Measurements from ENCODE around the gene DMWD.
A peak's percentile ranks its signal among the peaks of the same experiment; 100 is the strongest.

Gene DMWD

DNA sequence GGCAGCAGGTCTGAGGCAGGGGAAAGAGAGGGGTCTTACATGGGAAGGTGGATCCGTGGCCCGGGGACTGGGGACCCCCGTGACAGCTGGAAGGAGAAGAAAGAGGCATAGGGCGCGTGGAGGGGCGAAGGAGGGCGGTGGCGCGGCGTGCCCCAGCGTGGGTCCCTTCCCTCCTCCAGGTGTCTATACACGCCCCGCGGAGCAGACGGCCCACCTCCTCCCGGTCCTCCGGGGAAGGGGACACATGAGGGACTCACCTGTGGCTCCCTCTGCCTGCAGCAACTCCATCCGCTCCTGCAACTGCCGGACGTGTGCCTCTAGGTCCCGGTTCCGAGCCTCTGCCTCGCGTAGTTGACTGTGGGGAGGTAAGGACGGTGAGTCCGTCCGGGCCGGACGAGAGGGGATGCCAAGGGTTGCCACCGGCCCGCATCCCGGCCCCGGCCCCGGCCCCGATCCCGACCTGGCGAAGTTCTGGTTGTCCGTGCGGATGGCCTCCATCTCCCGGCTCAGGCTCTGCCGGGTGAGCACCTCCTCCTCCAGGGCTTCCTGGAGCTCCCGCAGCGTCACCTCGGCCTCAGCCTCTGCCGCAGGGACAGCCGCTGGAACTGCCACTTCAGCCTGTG, 21.2 kb downstream of the DMWD start:
- TF ChIP-seq, protein P1, sequence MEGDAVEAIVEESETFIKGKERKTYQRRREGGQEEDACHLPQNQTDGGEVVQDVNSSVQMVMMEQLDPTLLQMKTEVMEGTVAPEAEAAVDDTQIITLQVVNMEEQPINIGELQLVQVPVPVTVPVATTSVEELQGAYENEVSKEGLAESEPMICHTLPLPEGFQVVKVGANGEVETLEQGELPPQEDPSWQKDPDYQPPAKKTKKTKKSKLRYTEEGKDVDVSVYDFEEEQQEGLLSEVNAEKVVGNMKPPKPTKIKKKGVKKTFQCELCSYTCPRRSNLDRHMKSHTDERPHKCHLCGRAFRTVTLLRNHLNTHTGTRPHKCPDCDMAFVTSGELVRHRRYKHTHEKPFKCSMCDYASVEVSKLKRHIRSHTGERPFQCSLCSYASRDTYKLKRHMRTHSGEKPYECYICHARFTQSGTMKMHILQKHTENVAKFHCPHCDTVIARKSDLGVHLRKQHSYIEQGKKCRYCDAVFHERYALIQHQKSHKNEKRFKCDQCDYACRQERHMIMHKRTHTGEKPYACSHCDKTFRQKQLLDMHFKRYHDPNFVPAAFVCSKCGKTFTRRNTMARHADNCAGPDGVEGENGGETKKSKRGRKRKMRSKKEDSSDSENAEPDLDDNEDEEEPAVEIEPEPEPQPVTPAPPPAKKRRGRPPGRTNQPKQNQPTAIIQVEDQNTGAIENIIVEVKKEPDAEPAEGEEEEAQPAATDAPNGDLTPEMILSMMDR (IDR thresholded peaks at IDR 0.05; ENCODE audit: extremely low read depth, insufficient read depth, missing control alignments): no peak
- in situ Hi-C loops (cut with MboI; ENCODE audit: low pct_unique_long_range_greater_than_20kb, low sequenced_read_pairs, unreplicated experiment): no loop called here
- no peak for DNase-seq (ENCODE audit: low spot score)

- peak; percentile 97 for DNase-seq (ENCODE audit: low spot score)
- TF ChIP-seq, protein P1 (IDR thresholded peaks at IDR 0.05; ENCODE audit: extremely low read depth, insufficient read depth, missing control alignments): peak; percentile 92
- in situ Hi-C loops (cut with MboI; ENCODE audit: low pct_unique_long_range_greater_than_20kb, low sequenced_read_pairs, unreplicated experiment): no loop called here
Observed at GRCh38 chr19:45770192-45771101, 22.2 kb downstream of the DMWD start.

DNA sequence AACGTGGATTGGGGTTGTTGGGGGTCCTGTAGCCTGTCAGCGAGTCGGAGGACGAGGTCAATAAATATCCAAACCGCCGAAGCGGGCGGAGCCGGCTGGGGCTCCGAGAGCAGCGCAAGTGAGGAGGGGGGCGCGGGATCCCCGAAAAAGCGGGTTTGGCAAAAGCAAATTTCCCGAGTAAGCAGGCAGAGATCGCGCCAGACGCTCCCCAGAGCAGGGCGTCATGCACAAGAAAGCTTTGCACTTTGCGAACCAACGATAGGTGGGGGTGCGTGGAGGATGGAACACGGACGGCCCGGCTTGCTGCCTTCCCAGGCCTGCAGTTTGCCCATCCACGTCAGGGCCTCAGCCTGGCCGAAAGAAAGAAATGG, 22.8 kb downstream of the DMWD start:
- TF ChIP-seq, protein P1 (IDR thresholded peaks at IDR 0.05; ENCODE audit: extremely low read depth, insufficient read depth, missing control alignments): no peak
- peak; percentile 62 for DNase-seq (ENCODE audit: low spot score)
- in situ Hi-C loops (cut with MboI; ENCODE audit: low pct_unique_long_range_greater_than_20kb, low sequenced_read_pairs, unreplicated experiment): no loop called here

- in situ Hi-C loops (cut with MboI; ENCODE audit: low pct_unique_long_range_greater_than_20kb, low sequenced_read_pairs, unreplicated experiment): no loop called here
- TF ChIP-seq, protein P1 (IDR thresholded peaks at IDR 0.05; ENCODE audit: extremely low read depth, insufficient read depth, missing control alignments): no peak
- DNase-seq (ENCODE audit: low spot score): peak; percentile 100
Observed at GRCh38 chr19:45768984-45769782, 23.5 kb downstream of the DMWD start, which contains the start of gene SIX5. SIX5 (minus strand) TSS chr19:45769252; CDS start chr19:45768844, 408 bp downstream.

DNA sequence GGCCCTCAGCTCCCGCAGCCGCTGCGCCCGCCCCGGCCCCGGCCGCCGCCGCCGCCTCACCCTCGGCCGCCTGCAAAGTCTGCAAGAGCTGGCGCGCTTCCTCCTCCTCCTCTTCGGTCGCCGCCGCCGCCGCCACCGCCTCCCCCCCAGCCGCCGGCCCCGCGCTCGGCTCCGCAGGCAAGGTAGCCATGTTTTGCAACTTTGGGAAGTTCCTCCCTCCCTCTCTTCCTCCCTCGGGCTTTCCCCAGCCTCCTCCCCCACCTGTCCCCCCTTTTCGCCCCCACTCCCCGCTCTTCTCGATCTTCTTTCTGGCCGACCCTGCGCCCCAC, 24.0 kb downstream of the DMWD start:
- TF ChIP-seq, protein P1 (IDR thresholded peaks at IDR 0.05; ENCODE audit: extremely low read depth, insufficient read depth, missing control alignments): no peak
- in situ Hi-C loops (cut with MboI; ENCODE audit: low pct_unique_long_range_greater_than_20kb, low sequenced_read_pairs, unreplicated experiment): no loop called here
- no peak for DNase-seq (ENCODE audit: low spot score)

DNA sequence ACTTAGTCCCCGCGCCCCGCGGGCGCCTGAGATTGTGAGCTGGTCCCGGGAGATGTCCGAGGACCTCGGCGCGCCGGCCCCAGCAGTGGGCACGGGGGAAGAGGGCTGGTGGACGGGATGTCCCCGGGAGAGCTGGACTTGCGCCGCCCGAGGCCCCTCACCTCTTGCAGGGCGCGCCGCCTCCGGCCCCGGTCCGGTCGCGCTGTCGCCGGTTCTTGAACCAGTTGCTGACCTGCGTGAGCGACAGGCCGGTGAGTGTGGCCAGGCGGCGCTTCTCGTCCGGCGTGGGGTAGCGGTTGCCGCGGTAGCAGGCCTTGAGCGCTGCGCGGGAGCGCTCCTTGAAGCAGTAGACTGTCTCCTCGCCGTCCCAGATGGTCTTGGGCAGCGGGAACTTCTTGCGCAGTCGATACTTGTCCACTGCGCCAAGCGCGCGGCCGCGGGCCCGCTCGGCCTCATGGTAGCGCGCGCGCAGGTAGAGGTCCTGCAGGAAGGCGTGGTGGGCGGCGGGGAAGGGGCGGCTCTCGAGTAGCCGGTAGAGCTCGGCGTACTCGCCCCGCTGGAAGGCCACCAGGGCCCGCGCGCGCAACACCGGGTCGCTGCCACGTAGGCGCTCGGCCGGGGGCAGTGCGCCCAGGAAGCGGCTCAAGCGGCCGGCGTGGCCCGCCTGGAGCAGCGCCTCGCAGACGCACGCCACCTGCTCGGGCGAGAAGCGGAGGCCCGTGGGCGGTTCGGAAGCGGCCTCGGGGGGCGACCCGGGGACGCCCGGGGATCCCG, 24.6 kb downstream of the DMWD start:
- in situ Hi-C loops (cut with MboI; ENCODE audit: low pct_unique_long_range_greater_than_20kb, low sequenced_read_pairs, unreplicated experiment): no loop called here
- DNase-seq (ENCODE audit: low spot score): peak; percentile 82

More for the DNA sequence above, 24.6 kb downstream of the DMWD start:
- TF ChIP-seq, protein P1 (IDR thresholded peaks at IDR 0.05; ENCODE audit: extremely low read depth, insufficient read depth, missing control alignments): no peak
